Measurements from ENCODE around the gene EID2B.

Gene EID2B

DNA sequence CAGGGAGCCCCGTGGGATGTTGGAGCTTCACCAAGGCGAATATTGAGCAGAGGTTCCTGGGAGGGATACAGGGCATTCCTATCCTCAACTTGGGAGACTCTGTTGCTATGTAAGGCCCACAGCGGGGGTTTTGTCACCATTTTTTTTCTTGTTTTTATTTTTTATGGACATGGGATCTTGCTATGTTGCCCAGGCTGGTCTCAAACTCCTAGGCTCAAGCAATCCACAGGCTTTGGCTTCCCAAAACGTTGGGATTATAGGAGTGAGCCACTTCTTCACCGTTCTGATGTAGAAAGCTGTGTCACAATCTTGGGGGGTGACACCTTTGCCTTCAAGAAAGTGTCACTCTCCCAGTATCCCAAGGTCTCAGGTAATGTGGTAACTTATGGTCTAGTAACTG, 31.3 kb downstream of the EID2B start:
- no peak overlapping the region for H3K27ac ChIP-seq
- no peak for DNase-seq (ENCODE audit: low read depth, low spot score)

DNA sequence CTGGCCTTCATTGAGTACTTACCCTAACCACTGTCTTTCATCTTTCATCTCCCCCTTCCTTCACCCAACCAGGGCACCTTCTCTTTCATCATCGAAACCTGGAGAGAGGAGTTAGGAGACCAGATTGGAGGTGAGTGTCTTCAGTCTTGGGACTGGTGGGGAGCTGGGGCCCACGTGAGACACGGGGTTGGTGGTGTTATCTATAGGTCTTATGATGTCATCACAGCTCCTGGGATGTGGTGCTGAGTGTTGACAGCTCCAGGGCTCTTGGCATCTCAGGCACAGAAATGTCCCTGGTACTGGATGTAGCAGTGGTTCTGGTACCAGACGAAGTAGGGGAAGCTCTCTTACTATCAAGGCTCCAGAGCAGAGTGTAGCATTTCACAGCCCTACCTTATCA, 32.1 kb downstream of the EID2B start:
- H3K27ac ChIP-seq: no peak overlapping the region
- no peak for DNase-seq (ENCODE audit: low read depth, low spot score)

DNA sequence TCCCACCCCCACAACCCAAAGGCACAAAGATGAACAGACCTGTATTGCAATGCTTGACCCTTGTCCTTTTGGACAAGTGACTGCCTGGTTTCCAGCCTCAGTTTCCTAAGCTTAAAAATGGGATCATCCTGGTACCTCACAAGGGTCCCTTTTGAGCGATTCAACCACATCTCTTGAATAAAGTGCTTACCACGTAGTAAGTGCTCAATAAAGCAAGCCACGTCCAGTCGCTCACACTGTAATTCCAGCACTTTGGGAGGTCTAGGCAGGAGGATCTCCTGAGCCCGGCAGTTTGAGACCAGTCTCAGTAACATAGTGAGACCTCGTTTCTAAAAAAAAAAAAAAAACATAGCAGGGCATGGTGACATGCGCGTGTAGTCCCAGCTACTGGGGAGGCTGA, 32.7 kb downstream of the EID2B start:
- no peak for DNase-seq (ENCODE audit: low read depth, low spot score)
- H3K27ac ChIP-seq: no peak overlapping the region

DNA sequence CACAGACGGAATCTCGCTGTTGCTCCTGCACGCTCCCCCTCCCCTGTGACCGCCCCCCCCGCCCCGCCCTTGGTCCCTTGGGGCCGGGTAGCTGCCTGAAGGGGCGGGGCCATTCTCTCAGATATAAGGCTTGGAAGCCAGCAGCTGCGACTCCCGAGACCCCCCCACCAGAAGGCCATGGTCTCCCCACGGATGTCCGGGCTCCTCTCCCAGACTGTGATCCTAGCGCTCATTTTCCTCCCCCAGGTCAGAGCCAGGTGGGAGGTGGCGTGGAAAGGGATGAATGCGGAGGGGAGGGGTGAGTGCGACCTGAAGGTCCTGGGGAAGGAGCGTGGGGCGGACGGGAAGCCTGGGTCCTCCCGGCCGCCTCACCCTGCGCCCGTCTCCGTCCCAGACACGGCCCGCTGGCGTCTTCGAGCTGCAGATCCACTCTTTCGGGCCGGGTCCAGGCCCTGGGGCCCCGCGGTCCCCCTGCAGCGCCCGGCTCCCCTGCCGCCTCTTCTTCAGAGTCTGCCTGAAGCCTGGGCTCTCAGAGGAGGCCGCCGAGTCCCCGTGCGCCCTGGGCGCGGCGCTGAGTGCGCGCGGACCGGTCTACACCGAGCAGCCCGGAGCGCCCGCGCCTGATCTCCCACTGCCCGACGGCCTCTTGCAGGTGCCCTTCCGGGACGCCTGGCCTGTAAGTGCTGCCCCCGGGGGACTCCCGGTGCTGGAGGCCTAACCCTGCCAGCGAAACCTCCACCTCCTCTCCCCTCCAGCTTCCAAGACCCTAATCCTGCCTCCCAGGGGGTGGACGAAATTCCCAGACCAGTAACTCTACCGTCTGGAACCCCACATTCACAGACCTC, 33.6 kb downstream of the EID2B start, which contains the start of gene DLL3:
Gene DLL3, plus strand, starts transcription at position 150 of the 845 bp plus-strand sequence. Its CDS starts 28 bp downstream, at position 178.
- H3K27ac ChIP-seq: no peak within 1 kb of the TSS
- DNase-seq (ENCODE audit: low read depth, low spot score): no peak

DNA sequence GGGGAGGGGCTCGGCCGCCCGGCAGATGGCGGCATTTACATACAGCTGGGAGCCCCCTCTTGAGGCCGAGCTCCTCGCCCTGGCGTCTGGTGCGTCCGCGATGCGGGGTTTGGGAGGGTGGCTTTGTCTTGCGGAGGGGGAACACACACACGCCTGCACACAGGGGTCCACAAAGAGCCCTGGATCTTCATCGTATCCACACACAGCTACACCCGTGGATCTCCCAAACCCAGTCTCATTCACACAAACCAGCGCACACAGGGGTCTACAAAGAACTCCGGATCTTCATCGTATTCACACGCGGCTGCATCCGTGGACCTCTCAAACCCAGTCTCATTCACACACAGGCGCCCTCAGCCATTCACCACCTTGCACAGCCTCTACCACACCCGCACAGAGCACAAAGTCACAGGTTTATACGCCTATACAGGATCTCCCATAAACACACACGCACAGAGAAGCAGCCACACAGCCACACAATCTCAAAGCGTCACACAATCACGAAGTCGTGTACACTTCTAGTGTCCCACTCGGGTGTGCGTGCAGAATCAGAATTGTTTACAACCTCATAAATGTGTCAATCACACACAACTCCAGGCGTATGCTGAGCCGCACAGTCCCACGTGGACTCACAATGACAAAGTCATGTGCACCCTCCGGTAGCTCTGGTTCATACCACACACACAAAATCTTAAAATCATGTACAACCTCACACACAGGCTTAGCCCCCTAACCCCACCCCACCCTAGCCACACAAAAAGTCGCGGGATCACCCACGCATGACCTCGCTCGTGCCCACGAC, 34.5 kb downstream of the EID2B start:
- H3K27ac ChIP-seq: no peak overlapping the region
- DNase-seq (ENCODE audit: low read depth, low spot score): no peak

DNA sequence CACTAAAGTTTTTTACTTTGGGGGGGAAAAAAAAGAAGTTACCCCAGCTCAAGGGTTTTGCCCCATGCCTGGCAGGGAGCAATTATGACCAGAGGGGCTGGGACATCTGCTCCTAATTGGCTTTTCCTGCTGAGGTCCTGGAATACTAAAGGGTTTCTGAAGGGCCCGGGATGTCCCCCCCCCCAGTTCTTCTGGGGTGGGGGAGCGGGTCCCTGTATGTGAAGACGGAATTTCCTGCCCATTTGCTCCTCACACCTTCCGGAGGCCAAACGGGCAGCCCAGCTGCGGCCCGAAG, 35.0 kb downstream of the EID2B start:
- DNase-seq (ENCODE audit: low read depth, low spot score): no peak
- H3K27ac ChIP-seq: no peak overlapping the region

DNA sequence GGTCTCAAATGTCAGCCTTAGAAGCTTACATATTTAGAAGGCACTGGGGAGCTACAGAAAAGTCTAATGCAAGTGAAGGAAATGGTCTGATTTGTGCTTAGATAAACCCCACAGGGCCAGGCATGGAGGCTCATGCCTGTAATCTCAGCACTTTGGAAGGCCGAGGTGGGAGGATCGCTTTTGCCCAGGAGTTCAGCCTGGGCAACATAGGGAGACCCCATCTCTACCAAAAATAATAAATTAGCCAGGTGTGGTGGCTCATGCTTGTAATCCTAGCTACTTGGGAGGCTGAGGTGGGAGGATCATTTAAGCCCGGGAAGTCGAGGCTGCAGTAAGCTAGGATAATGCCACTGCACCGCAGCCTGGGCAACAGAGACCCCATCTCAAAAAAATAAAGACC, 36.6 kb downstream of the EID2B start:
- no peak overlapping the region for H3K27ac ChIP-seq
- no peak for DNase-seq (ENCODE audit: low read depth, low spot score)

DNA sequence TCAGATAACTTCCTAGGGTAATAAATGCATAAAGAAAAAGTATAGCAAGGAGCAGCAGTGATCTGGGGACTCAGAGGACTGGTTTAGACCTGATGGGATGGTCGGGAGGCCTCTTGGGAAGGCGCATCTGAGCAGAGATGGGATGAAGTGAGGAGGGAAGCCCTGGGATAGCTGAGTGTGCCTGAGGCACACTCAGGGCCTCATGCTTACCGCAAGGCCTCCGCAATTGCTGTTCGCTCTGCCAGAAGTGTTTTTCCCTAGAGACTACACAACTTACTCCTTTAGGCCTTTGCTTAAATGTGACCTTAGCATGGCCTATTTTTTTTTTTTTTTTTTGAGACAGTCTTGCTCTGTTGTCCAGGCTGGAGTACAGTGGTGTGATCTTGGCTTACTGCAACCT, 38.0 kb downstream of the EID2B start:
- no peak for DNase-seq (ENCODE audit: low read depth, low spot score)
- H3K27ac ChIP-seq: no peak overlapping the region

DNA sequence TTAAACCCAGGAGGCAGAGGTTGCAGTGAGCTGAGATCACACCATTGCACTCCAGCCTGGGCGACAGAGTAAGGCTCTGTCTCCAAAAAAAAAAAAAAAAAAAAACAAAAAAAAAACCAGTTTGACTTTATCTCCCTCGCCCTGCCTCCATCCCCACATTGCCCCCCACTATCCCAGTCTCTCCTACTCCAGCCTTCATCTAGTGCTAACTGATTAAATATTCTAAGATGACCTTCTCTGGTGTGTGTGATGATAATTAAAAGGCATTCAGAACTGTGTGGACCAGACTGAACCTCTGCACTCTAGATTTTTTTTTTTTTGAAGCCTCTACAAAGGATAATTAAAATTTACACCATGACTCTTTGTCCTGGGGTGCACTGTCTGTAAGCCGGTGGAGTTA, 39.9 kb downstream of the EID2B start:
- DNase-seq (ENCODE audit: low read depth, low spot score): no peak
- H3K27ac ChIP-seq: peak overlapping the region; percentile 43

DNA sequence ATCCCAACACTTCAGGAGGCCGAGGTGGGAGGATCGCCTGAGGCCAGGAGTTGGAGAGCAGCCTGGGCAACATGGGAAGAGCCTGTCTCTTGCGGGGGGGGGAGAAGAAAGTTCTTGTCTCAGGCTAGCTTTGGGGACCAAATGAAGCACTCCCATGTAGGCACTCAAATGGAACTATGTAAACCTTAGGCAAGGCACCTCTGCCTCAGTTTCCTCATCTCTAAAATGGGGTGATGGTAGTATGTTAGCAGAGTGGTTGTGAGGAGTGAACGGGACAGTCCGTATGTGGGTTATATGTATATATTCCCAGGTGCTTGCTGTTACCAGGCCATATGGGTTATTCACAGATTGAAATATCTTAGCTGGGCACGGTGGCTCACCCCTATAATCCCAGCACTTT, 40.4 kb downstream of the EID2B start:
- no peak for DNase-seq (ENCODE audit: low read depth, low spot score)
- no peak overlapping the region for H3K27ac ChIP-seq

DNA sequence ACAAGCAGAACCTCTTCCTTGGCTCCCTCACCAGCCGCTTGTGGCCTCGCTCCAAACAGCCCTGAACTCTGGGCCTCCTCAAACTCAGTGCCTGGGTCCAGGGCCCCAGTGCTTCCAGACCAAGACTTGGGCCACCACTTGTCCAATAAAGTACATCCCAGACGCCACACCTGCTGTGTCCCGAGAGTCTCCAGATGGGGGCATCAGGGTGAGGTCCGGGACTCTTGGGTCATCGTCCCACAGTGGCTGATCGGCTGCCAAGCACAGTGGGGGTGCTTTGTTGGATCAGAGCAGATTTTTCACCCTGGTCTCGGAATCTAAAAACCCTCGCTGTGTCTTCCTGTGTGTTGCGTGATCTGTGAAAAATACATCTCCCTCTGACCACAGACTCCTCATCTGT, 42.9 kb downstream of the EID2B start:
- H3K27ac ChIP-seq: no peak overlapping the region
- DNase-seq (ENCODE audit: low read depth, low spot score): no peak

DNA sequence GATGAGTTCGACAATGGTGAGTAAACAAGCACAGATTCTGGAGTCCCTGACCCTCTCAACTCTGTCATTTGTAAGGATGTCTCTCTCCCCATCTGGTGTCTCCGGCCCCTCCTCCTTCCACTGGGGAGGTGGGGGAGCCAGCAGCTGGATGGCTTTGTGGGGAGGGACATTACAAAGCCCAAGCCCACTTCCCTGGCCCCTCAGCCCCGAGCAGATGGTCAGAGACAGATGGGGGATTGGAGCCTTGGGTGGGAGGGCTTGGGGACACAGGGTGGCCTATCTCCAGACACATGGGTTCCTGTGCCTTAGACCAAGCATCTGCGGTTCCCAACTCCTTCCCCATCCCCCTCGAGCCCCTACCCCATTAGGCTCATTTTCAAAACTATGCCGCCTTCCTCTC, 49.5 kb downstream of the EID2B start:
- no peak overlapping the region for H3K27ac ChIP-seq
- no peak for DNase-seq (ENCODE audit: low read depth, low spot score)

DNA sequence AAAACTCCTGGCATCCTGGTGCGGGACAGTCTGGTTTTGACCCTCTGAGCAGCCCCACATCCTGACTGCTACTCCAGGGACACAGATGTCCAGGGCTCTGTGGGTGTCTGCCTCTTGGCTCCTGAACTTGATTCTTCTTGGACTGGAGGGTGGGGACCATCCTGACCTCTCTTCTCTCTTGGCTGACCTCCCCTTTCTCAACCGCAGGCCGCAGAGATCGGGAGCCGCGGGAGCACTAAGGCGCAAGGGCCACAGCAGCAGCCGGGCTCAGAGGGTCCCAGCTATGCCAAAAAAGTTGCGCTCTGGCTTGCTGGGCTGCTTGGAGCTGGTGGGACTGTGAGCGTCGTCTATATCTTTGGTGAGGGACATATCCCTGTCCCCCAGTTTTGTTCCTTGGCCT, 51.0 kb downstream of the EID2B start:
- DNase-seq (ENCODE audit: low read depth, low spot score): no peak
- no peak overlapping the region for H3K27ac ChIP-seq

DNA sequence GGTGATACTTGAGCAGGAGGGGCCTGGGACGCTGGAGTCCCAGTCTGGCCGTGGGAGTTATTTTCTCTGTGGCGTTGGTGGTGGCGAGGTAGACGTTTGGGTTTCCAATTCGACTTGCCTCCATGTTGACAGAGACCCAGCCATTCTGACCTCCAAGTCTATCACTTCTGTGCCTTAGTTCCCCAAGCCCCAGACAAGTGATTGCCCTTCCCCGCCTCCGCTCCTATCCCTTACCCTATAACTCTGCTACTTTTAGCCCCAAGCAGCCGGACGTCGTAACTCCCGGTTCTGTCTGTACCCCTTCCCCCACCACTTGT, 51.5 kb downstream of the EID2B start:
- no peak for DNase-seq (ENCODE audit: low read depth, low spot score)
- H3K27ac ChIP-seq: peak overlapping the region; percentile 64
